ENCODE data around the gene PLAC9.

The PLAC9 gene

GRCh38 chr10:80161321-80162083, 29.0 kb downstream of the PLAC9 start:
- Histone ChIP-seq H3K4me3 (ENCODE audit: low read length) (no peak overlapping the region), H3K27ac (ENCODE audit: low read depth, low read length) (no peak overlapping the region), H3K9ac (ENCODE audit: low read depth, low read length) (no peak overlapping the region), H3K4me1 (ENCODE audit: insufficient read depth, low read length) (peaks cover 9% of the 10 kb centered on the region; the same call in 1 of the 2 replicates), H3K27me3 (ENCODE audit: insufficient read depth, low read length) (no peaks in the 10 kb centered on the region), H3K9me3 (ENCODE audit: insufficient read depth, low read depth, low read length) (no peaks in the 10 kb centered on the region), H3K36me3 (ENCODE audit: insufficient read depth, low read length) (peaks cover 28% of the 10 kb centered on the region)
- WGBS, result 74% methylated on average over 21 of the region's 21 CpGs

DNA sequence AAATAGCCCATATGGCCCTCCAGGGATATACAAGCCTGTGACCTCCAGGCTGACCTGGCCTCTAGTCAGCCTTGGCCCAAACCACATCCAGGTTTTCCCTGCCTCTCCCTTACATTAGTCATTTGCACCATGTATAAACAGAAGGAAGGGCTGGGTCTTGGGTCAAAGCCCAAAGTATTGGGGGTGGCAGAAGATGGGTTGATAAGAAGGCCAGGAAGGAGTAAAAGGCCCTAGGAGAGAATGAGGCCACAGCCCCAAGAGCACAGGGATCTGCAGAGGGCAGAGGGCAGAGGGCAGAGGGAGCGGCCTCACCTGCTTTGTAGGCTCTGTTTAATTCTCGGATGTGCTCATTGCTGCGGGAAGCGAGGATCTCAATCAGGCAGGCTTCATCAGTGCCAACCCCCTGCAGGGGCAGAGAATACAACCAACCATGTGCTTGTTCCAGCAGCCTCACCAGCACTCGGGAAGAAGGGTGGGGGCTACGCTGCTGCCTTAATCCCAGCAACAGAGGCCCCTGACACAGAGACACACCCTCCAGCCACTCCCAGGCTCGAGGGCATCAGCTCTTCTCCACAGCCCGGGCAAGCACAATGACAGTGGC, 31.3 kb downstream of the PLAC9 start:
- Histone ChIP-seq H3K36me3 (ENCODE audit: insufficient read depth, low read length) (peaks cover 12% of the 10 kb centered on the region; the same call in 1 of the 2 replicates), H3K4me1 (ENCODE audit: insufficient read depth, low read length) (0 out of 2 replicates have a peak, but pooled peaks cover 7% of the 10 kb centered on the region)

GRCh38 chr10:80164596-80164995, 32.1 kb downstream of the PLAC9 start:
- H3K9me3 ChIP-seq (ENCODE audit: insufficient read depth, low read depth, low read length), result no peaks in the 10 kb centered on the region
- no peak overlapping the region for H3K27ac ChIP-seq (ENCODE audit: low read depth, low read length)
- H3K4me1 ChIP-seq (ENCODE audit: insufficient read depth, low read length), result 0 out of 2 replicates have a peak, but pooled peaks cover 7% of the 10 kb centered on the region
- H3K36me3 ChIP-seq (ENCODE audit: insufficient read depth, low read length), result peaks cover 12% of the 10 kb centered on the region; the same call in 1 of the 2 replicates
- H3K27me3 ChIP-seq (ENCODE audit: insufficient read depth, low read length), result no peaks in the 10 kb centered on the region
- 92% methylated on average over 7 of the region's 7 CpGs for WGBS
- H3K4me3 ChIP-seq (ENCODE audit: low read length), result no peak overlapping the region
- H3K9ac ChIP-seq (ENCODE audit: low read depth, low read length), result no peak overlapping the region

More for the DNA sequence above, 31.3 kb downstream of the PLAC9 start:
- Histone ChIP-seq H3K9ac (ENCODE audit: low read depth, low read length) (no peak overlapping the region), H3K9me3 (ENCODE audit: insufficient read depth, low read depth, low read length) (no peaks in the 10 kb centered on the region), H3K4me3 (ENCODE audit: low read length) (no peak overlapping the region), H3K27ac (ENCODE audit: low read depth, low read length) (no peak overlapping the region), H3K27me3 (ENCODE audit: insufficient read depth, low read length) (no peaks in the 10 kb centered on the region)
- 86% methylated on average over 8 of the region's 8 CpGs for WGBS

- no peaks in the 10 kb centered on the region for H3K9me3 ChIP-seq (ENCODE audit: insufficient read depth, low read depth, low read length)
- no peak overlapping the region for H3K27ac ChIP-seq (ENCODE audit: low read depth, low read length)
- 0 out of 2 replicates have a peak, but pooled peaks cover 7% of the 10 kb centered on the region for H3K4me1 ChIP-seq (ENCODE audit: insufficient read depth, low read length)
- H3K9ac ChIP-seq (ENCODE audit: low read depth, low read length), result no peak overlapping the region
- H3K27me3 ChIP-seq (ENCODE audit: insufficient read depth, low read length), result no peaks in the 10 kb centered on the region
- 91% methylated on average over 7 of the region's 7 CpGs for WGBS
- no peak overlapping the region for H3K4me3 ChIP-seq (ENCODE audit: low read length)
- peaks cover 12% of the 10 kb centered on the region; the same call in 1 of the 2 replicates for H3K36me3 ChIP-seq (ENCODE audit: insufficient read depth, low read length)
Measured at GRCh38 chr10:80165173-80165572, 32.6 kb downstream of the PLAC9 start.

DNA sequence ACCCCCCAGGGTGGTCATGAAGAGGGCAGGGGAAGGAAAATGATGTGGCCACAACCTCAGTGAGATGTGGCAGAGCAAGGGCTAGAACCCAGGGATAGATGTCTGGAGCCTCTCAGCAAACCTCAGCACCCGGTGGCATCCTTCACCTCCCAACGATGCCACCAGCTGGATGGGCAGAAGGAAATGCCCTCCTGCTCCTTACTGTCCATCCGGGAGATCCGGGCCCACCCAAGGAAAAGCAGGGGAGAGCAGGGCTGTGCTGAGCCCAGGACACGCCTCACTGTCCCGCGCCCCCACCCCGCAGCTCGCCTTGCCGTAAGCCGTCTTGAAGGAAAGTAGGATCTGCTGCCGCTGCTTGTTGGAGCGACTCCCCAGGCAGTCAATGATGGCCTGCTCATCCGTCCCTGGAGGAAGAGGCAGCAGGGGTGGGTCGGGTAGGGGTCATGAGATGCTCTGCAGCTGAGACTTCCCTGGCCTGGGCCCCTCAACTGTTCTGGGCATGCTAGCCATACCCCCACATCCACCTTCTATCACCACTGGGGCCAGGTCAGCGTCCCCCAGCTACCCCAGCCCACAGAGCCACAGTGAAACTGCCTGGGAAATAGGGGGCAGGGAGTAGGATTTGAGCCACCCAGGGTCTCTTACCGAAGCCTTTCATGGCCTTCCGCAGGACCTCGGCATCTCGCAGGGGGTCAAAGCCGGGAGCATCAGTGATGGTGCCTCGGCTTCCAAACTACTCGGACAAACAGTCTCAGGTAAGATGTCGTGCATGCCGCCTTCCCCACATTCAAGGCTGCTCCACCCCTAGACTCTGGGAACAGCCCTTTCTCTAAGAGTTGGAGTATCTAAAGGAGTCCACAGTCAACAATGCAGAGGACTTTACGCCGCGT, 34.3 kb downstream of the PLAC9 start:
- no peak overlapping the region for H3K9ac ChIP-seq (ENCODE audit: low read depth, low read length)
- H3K27me3 ChIP-seq (ENCODE audit: insufficient read depth, low read length), result no peaks in the 10 kb centered on the region
- 94% methylated on average over 28 of the region's 28 CpGs for WGBS
- H3K36me3 ChIP-seq (ENCODE audit: insufficient read depth, low read length), result peaks cover 12% of the 10 kb centered on the region; the same call in 1 of the 2 replicates
- H3K4me3 ChIP-seq (ENCODE audit: low read length), result no peak overlapping the region
- no peaks in the 10 kb centered on the region for H3K9me3 ChIP-seq (ENCODE audit: insufficient read depth, low read depth, low read length)
- H3K27ac ChIP-seq (ENCODE audit: low read depth, low read length), result no peak overlapping the region
- peaks cover 13% of the 10 kb centered on the region; the same call in 1 of the 2 replicates for H3K4me1 ChIP-seq (ENCODE audit: insufficient read depth, low read length)

DNA sequence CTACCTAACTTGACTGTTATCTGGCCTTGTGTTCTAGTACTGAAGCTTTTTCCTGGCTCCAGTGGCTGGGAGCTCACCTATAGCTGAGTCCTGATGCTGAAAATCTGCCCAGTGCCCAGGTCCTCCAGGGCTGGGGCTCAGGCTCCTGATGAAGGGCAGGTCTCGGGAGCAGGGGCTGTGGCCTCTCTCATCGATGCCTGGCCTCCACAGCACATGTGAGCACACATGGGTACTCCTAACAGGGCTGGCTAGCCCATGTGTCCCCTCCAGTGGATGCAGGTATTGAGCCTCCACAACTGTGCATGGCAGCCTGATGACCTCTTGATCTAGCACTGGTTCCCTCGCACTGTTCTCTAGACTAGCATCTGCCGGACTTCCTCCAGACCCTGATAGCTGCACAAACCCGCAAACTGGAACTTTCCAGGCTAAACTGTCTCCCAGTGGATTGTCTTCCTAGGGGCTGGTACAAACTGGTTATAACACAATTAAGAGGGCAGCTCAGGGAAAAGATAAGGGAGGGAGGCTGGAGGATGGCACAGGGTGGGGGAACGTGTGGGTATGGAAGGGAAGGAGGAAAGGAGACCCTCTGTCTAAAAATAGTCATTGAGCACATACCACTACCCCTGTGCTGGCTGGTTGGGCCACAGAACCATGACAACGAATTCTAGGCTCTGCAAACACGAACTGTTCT, 35.1 kb downstream of the PLAC9 start:
- Histone ChIP-seq H3K4me1 (ENCODE audit: insufficient read depth, low read length) (peaks cover 10% of the 10 kb centered on the region; the same call in 1 of the 2 replicates), H3K9ac (ENCODE audit: low read depth, low read length) (no peak overlapping the region), H3K27ac (ENCODE audit: low read depth, low read length) (no peak overlapping the region), H3K36me3 (ENCODE audit: insufficient read depth, low read length) (peaks cover 12% of the 10 kb centered on the region; the same call in 1 of the 2 replicates), H3K4me3 (ENCODE audit: low read length) (no peak overlapping the region), H3K27me3 (ENCODE audit: insufficient read depth, low read length) (no peaks in the 10 kb centered on the region), H3K9me3 (ENCODE audit: insufficient read depth, low read depth, low read length) (no peaks in the 10 kb centered on the region)
- WGBS, result 92% methylated on average over 8 of the region's 8 CpGs

- Histone ChIP-seq H3K9ac (ENCODE audit: low read depth, low read length) (no peak overlapping the region), H3K36me3 (ENCODE audit: insufficient read depth, low read length) (peaks cover 7% of the 10 kb centered on the region; the same call in 1 of the 2 replicates), H3K27ac (ENCODE audit: low read depth, low read length) (no peak overlapping the region), H3K4me3 (ENCODE audit: low read length) (no peak overlapping the region), H3K4me1 (ENCODE audit: insufficient read depth, low read length) (peaks cover 15% of the 10 kb centered on the region; the same call in 1 of the 2 replicates), H3K9me3 (ENCODE audit: insufficient read depth, low read depth, low read length) (no peaks in the 10 kb centered on the region), H3K27me3 (ENCODE audit: insufficient read depth, low read length) (no peaks in the 10 kb centered on the region)
- WGBS, result 93% methylated on average over 7 of the region's 7 CpGs
Measured at GRCh38 chr10:80168162-80168511, 35.6 kb downstream of the PLAC9 start.

- WGBS, result 91% methylated on average over 13 of the region's 13 CpGs
- peaks cover 17% of the 10 kb centered on the region; the same call in 1 of the 2 replicates for H3K4me1 ChIP-seq (ENCODE audit: insufficient read depth, low read length)
- no peaks in the 10 kb centered on the region for H3K9me3 ChIP-seq (ENCODE audit: insufficient read depth, low read depth, low read length)
- no peak overlapping the region for H3K9ac ChIP-seq (ENCODE audit: low read depth, low read length)
- peaks cover 6% of the 10 kb centered on the region; the same call in 1 of the 2 replicates for H3K36me3 ChIP-seq (ENCODE audit: insufficient read depth, low read length)
- H3K27me3 ChIP-seq (ENCODE audit: insufficient read depth, low read length), result no peaks in the 10 kb centered on the region
- no peak overlapping the region for H3K4me3 ChIP-seq (ENCODE audit: low read length)
- H3K27ac ChIP-seq (ENCODE audit: low read depth, low read length), result no peak overlapping the region
Measured at GRCh38 chr10:80168679-80169380, 36.3 kb downstream of the PLAC9 start.

DNA sequence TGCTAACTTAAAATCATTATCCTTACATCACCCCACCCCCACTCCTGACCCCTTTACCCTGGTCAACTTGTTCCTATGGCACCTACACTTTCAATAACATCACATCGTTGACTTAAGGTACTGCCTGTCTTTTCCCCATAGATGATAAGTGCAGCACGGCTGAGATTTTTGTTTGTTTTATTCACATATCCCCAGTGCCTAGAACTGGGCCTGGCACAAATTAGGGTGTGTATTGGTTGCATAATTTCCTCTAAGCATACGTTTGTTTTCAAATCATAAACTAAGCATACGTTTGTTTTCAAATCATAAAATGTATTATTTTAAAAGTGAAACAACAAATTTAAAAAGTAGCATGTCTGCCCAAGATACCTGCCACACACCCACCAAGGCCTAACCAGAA, 37.5 kb downstream of the PLAC9 start:
- peaks cover 17% of the 10 kb centered on the region; the same call in 1 of the 2 replicates for H3K4me1 ChIP-seq (ENCODE audit: insufficient read depth, low read length)
- H3K27me3 ChIP-seq (ENCODE audit: insufficient read depth, low read length), result no peaks in the 10 kb centered on the region
- no peaks in the 10 kb centered on the region for H3K9me3 ChIP-seq (ENCODE audit: insufficient read depth, low read depth, low read length)
- no peak overlapping the region for H3K9ac ChIP-seq (ENCODE audit: low read depth, low read length)
- H3K4me3 ChIP-seq (ENCODE audit: low read length), result no peak overlapping the region
- H3K36me3 ChIP-seq (ENCODE audit: insufficient read depth, low read length), result peaks cover 6% of the 10 kb centered on the region; the same call in 1 of the 2 replicates
- 95% methylated on average over 2 of the region's 4 CpGs for WGBS
- H3K27ac ChIP-seq (ENCODE audit: low read depth, low read length), result no peak overlapping the region

- Histone ChIP-seq H3K9me3 (ENCODE audit: insufficient read depth, low read depth, low read length) (no peaks in the 10 kb centered on the region), H3K9ac (ENCODE audit: low read depth, low read length) (no peak overlapping the region), H3K4me3 (ENCODE audit: low read length) (no peak overlapping the region), H3K27ac (ENCODE audit: low read depth, low read length) (no peak overlapping the region), H3K36me3 (ENCODE audit: insufficient read depth, low read length) (peaks cover 2% of the 10 kb centered on the region; the same call in 1 of the 2 replicates), H3K4me1 (ENCODE audit: insufficient read depth, low read length) (peaks cover 17% of the 10 kb centered on the region; the same call in 1 of the 2 replicates), H3K27me3 (ENCODE audit: insufficient read depth, low read length) (no peaks in the 10 kb centered on the region)
- 89% methylated on average over 10 of the region's 10 CpGs for WGBS
Measured at GRCh38 chr10:80170641-80171040, 38.1 kb downstream of the PLAC9 start.
